Measurements from ENCODE around the gene PPP3CA. TPM values are rescaled to one million over a fixed set of nuclear protein-coding genes. Genes with fewer than 3 reads are reported as not detected.

PPP3CA gene
- total and polyA plus RNA-seq, 2 of the 8 experiments (the other 6 are each of a cell fraction or from before 2014, with no cell fraction given) = 7.9 to 35.0 TPM

- Histone ChIP-seq H3K18ac (ENCODE audit: extremely low read depth, low read length) (no peak overlapping the region), H3K36me3 (ENCODE audit: control insufficient read depth in 2 of 4, insufficient read depth in 4 of 4, low read length in 3 of 4) (no peaks in the 10 kb centered on the region), H3K56ac (replicated peaks; ENCODE audit: insufficient read length, low read depth, low read length) (no peak overlapping the region), H3K4ac (replicated peaks; ENCODE audit: insufficient read length, low read depth, low read length) (no peak overlapping the region), H2BK120ac (replicated peaks; ENCODE audit: low read depth, low read length) (no peak overlapping the region), H2BK20ac (ENCODE audit: low read length) (no peak overlapping the region), H3K9ac (replicated peaks in 1 of 4; ENCODE audit: extremely low read depth in 1 of 4, low read depth in 3 of 4, low read length in 3 of 4) (no peak overlapping the region), H2BK15ac (ENCODE audit: low read length) (no peak overlapping the region), H2AFZ (ENCODE audit: low read length) (no peak overlapping the region), H2BK5ac (ENCODE audit: low read depth, low read length) (no peak overlapping the region), H3K23me2 (ENCODE audit: low read depth, low read length) (no peaks in the 10 kb centered on the region), H3K4me3 (ENCODE audit: extremely low read depth in 1 of 4, insufficient read depth in 2 of 4, low read depth in 3 of 4, low read length in 4 of 4) (no peak overlapping the region), H2AK5ac (ENCODE audit: low read depth, low read length) (no peak overlapping the region), H3K14ac (ENCODE audit: insufficient read length) (no peak overlapping the region), H4K8ac (ENCODE audit: extremely low read depth, insufficient read depth, low read length) (no peak overlapping the region), H4K20me1 (replicated peaks in 1 of 2; ENCODE audit: control insufficient read depth in 1 of 2, insufficient read depth in 2 of 2, low read length in 2 of 2) (no peaks in the 10 kb centered on the region), H3K27ac (ENCODE audit: low read depth, low read length) (no peak overlapping the region), H3K27me3 (replicated peaks in 1 of 4; ENCODE audit: control insufficient read depth in 3 of 4, extremely low read depth in 1 of 4, insufficient read depth in 3 of 4, low read length in 3 of 4) (no peaks in the 10 kb centered on the region), H3K4me1 (replicated peaks in 1 of 4; ENCODE audit: control insufficient read depth in 3 of 4, insufficient read depth in 4 of 4, low read length in 3 of 4) (peaks cover 6 to 13% (median 10%) of the 10 kb centered on the region in 4 experiments), H3K9me3 (ENCODE audit: insufficient read depth in 2 of 2, low read depth in 1 of 2, low read length in 1 of 2) (no peaks in the 10 kb centered on the region), H4K5ac (ENCODE audit: insufficient read length, low read depth, low read length) (no peak overlapping the region), H3K79me1 (ENCODE audit: low read depth, low read length) (no peaks in the 10 kb centered on the region), H2BK12ac (ENCODE audit: low read depth, low read length) (no peak overlapping the region), H3K4me2 (ENCODE audit: insufficient read depth in 1 of 2, low read depth in 2 of 2, low read length in 2 of 2) (no peak overlapping the region), H4K91ac (replicated peaks; ENCODE audit: insufficient read length, low read length) (no peak overlapping the region), H3K23ac (ENCODE audit: insufficient read length) (no peak overlapping the region), H3K79me2 (ENCODE audit: control insufficient read depth in 1 of 2, insufficient read depth in 2 of 2, low read length in 2 of 2) (peaks cover 0 to 52% of the 10 kb centered on the region in 2 experiments; a peak in 3 of 4 replicates)
- CTCF ChIA-PET (ENCODE audit: partially characterized antibody) = interaction anchor here (0.6 kb wide), 1 partner anchor 36 kb away, joined by 3 read pairs; no protein-coding TSS in a partner anchor
- POLR2A ChIA-PET (ENCODE audit: partially characterized antibody) = interaction anchor here (1.0 kb wide), 1 partner anchor 38 kb away, joined by 5 read pairs; no protein-coding TSS in a partner anchor
- FAIRE-seq (no peak), DNase-seq (ENCODE audit: low read depth in 1 of 2, low spot score in 2 of 2) (no peak)
- 86% methylated on average over 4 of the region's 4 CpGs; no CpG with 5 or more reads in 1 of the 2 experiments for WGBS, 2 experiments (ENCODE audit: extremely low coverage in 1 of 2, insufficient coverage in 1 of 2, insufficient read length in 1 of 2, insufficient replicate concordance in 2 of 2, low coverage in 1 of 2, low lambda C conversion rate in 2 of 2, missing lambda C conversion rate in 1 of 2)
- TF ChIP-seq ATF2 (IDR thresholded peaks at IDR 0.05; ENCODE audit: low read length) = no peak
- TF ChIP-seq ZNF274 (IDR thresholded peaks at IDR 0.05; ENCODE audit: borderline replicate concordance, extremely low read depth, low read length) = no peak
- TF ChIP-seq RNF2 (IDR thresholded peaks at IDR 0.05; ENCODE audit: borderline replicate concordance, low read depth, low read length, missing control alignments, poor library complexity, severe bottlenecking) = no peak
- no peak for TF ChIP-seq GTF2F1 (IDR thresholded peaks at IDR 0.05; ENCODE audit: borderline replicate concordance, low read depth, low read length)
- no peak for TF ChIP-seq SAP30 (IDR thresholded peaks at IDR 0.05; ENCODE audit: insufficient read depth, insufficient replicate concordance, low read length)
- no peak for TF ChIP-seq RXRA (IDR thresholded peaks at IDR 0.05; ENCODE audit: insufficient read depth, low read depth, low read length)
- no peak for TF ChIP-seq POU5F1 (IDR thresholded peaks at IDR 0.05; ENCODE audit: low read depth, low read length)
- TF ChIP-seq TAF1 (IDR thresholded peaks at IDR 0.05; ENCODE audit: low read depth, low read length) = no peak
- TF ChIP-seq KDM5A (IDR thresholded peaks at IDR 0.05; ENCODE audit: low read length) = no peak
- no peak for TF ChIP-seq JUND (IDR thresholded peaks at IDR 0.05; ENCODE audit: low read length)
- TF ChIP-seq NRF1 (IDR thresholded peaks at IDR 0.05; ENCODE audit: low read depth, low read length) = no peak
- TF ChIP-seq RAD21 (IDR thresholded peaks at IDR 0.05 in 1 of 2, conservative IDR thresholded peaks at IDR 0.05 in 1 of 2; ENCODE audit: low read depth in 2 of 2, low read length in 2 of 2) = no peak
Measured at GRCh38 chr4:101309925-101310324, 37.4 kb downstream of the PPP3CA start.

Data from H1 (cell line).